ENCODE results near the gene CCT7.

Gene CCT7

GRCh38 chr2:73212448-73213176 is 21.5 kb upstream of the CCT7 start:
- H3K4me3 ChIP-seq (ENCODE audit: low read length) = no peak overlapping the region
- no peaks in the 10 kb centered on the region for H3K4me1 ChIP-seq (ENCODE audit: control insufficient read depth, insufficient read depth, low read length)
- no peaks in the 10 kb centered on the region for H3K36me3 ChIP-seq (ENCODE audit: control insufficient read depth, insufficient read depth, low read length)
- no peaks in the 10 kb centered on the region for H3K27me3 ChIP-seq (ENCODE audit: control insufficient read depth, insufficient read depth, low read length)
- no peak overlapping the region for H3K27ac ChIP-seq (ENCODE audit: low read depth, low read length)
- no peak overlapping the region for H3K9ac ChIP-seq (ENCODE audit: low read length)

GRCh38 chr2:73214120-73215035 is 19.7 kb upstream of the CCT7 start, which contains the start of gene SMYD5:
Gene SMYD5, plus strand, starts transcription at chr2:73214245. Its CDS starts 22 bp downstream, at chr2:73214267.
- H3K4me1 ChIP-seq (ENCODE audit: control insufficient read depth, insufficient read depth, low read length) = no peaks in the 10 kb centered on the region

GRCh38 chr2:73215254-73215653 is 18.9 kb upstream of the CCT7 start:
- Histone ChIP-seq H3K27ac (ENCODE audit: low read depth, low read length) (no peak overlapping the region), H3K27me3 (ENCODE audit: control insufficient read depth, insufficient read depth, low read length) (no peaks in the 10 kb centered on the region), H3K4me1 (ENCODE audit: control insufficient read depth, insufficient read depth, low read length) (no peaks in the 10 kb centered on the region), H3K9ac (ENCODE audit: low read length) (no peak overlapping the region), H3K36me3 (ENCODE audit: control insufficient read depth, insufficient read depth, low read length) (no peaks in the 10 kb centered on the region), H3K4me3 (ENCODE audit: low read length) (peak overlapping the region; percentile 84)

More at GRCh38 chr2:73214120-73215035, 19.7 kb upstream of the CCT7 start, which contains the start of gene SMYD5:
- H3K27me3 ChIP-seq (ENCODE audit: control insufficient read depth, insufficient read depth, low read length) = no peaks in the 10 kb centered on the region
- H3K9ac ChIP-seq (ENCODE audit: low read length) = no peak within 1 kb of the TSS
- no peaks in the 10 kb centered on the region for H3K36me3 ChIP-seq (ENCODE audit: control insufficient read depth, insufficient read depth, low read length)
- H3K27ac ChIP-seq (ENCODE audit: low read depth, low read length) = peak within 1 kb of the TSS; percentile 57
- H3K4me3 ChIP-seq (ENCODE audit: low read length) = peak within 1 kb of the TSS; percentile 84

GRCh38 chr2:73217160-73217559 is 16.9 kb upstream of the CCT7 start:
- H3K27ac ChIP-seq (ENCODE audit: low read depth, low read length) = no peak overlapping the region
- no peaks in the 10 kb centered on the region for H3K27me3 ChIP-seq (ENCODE audit: control insufficient read depth, insufficient read depth, low read length)
- H3K4me3 ChIP-seq (ENCODE audit: low read length) = no peak overlapping the region

GRCh38 chr2:73217826-73218225 is 16.3 kb upstream of the CCT7 start:
- Histone ChIP-seq H3K4me1 (ENCODE audit: control insufficient read depth, insufficient read depth, low read length) (no peaks in the 10 kb centered on the region), H3K9ac (ENCODE audit: low read length) (no peak overlapping the region), H3K27ac (ENCODE audit: low read depth, low read length) (no peak overlapping the region), H3K36me3 (ENCODE audit: control insufficient read depth, insufficient read depth, low read length) (peaks cover 18% of the 10 kb centered on the region), H3K4me3 (ENCODE audit: low read length) (no peak overlapping the region), H3K27me3 (ENCODE audit: control insufficient read depth, insufficient read depth, low read length) (no peaks in the 10 kb centered on the region)

More at GRCh38 chr2:73217160-73217559, 16.9 kb upstream of the CCT7 start:
- H3K4me1 ChIP-seq (ENCODE audit: control insufficient read depth, insufficient read depth, low read length) = no peaks in the 10 kb centered on the region
- H3K9ac ChIP-seq (ENCODE audit: low read length) = no peak overlapping the region
- H3K36me3 ChIP-seq (ENCODE audit: control insufficient read depth, insufficient read depth, low read length) = peaks cover 12% of the 10 kb centered on the region

GRCh38 chr2:73218298-73218697 is 15.8 kb upstream of the CCT7 start:
- Histone ChIP-seq H3K9ac (ENCODE audit: low read length) (no peak overlapping the region), H3K27me3 (ENCODE audit: control insufficient read depth, insufficient read depth, low read length) (no peaks in the 10 kb centered on the region), H3K4me3 (ENCODE audit: low read length) (no peak overlapping the region), H3K36me3 (ENCODE audit: control insufficient read depth, insufficient read depth, low read length) (peaks cover 20% of the 10 kb centered on the region), H3K4me1 (ENCODE audit: control insufficient read depth, insufficient read depth, low read length) (no peaks in the 10 kb centered on the region), H3K27ac (ENCODE audit: low read depth, low read length) (no peak overlapping the region)

GRCh38 chr2:73223821-73224220 is 10.3 kb upstream of the CCT7 start:
- H3K27ac ChIP-seq (ENCODE audit: low read depth, low read length) = no peak overlapping the region
- no peak overlapping the region for H3K9ac ChIP-seq (ENCODE audit: low read length)
- no peak overlapping the region for H3K4me3 ChIP-seq (ENCODE audit: low read length)
- no peaks in the 10 kb centered on the region for H3K4me1 ChIP-seq (ENCODE audit: control insufficient read depth, insufficient read depth, low read length)
- H3K27me3 ChIP-seq (ENCODE audit: control insufficient read depth, insufficient read depth, low read length) = no peaks in the 10 kb centered on the region
- H3K36me3 ChIP-seq (ENCODE audit: control insufficient read depth, insufficient read depth, low read length) = peaks cover 30% of the 10 kb centered on the region

- Histone ChIP-seq H3K4me1 (ENCODE audit: control insufficient read depth, insufficient read depth, low read length) (no peaks in the 10 kb centered on the region), H3K9ac (ENCODE audit: low read length) (no peak overlapping the region), H3K36me3 (ENCODE audit: control insufficient read depth, insufficient read depth, low read length) (peaks cover 30% of the 10 kb centered on the region), H3K27ac (ENCODE audit: low read depth, low read length) (no peak overlapping the region), H3K4me3 (ENCODE audit: low read length) (no peak overlapping the region), H3K27me3 (ENCODE audit: control insufficient read depth, insufficient read depth, low read length) (no peaks in the 10 kb centered on the region)
These were observed 8.4 kb upstream of the CCT7 start for GRCh38 chr2:73225513-73226360.

GRCh38 chr2:73227086-73227485 is 7.0 kb upstream of the CCT7 start:
- H3K27me3 ChIP-seq (ENCODE audit: control insufficient read depth, insufficient read depth, low read length) = no peaks in the 10 kb centered on the region
- peaks cover 19% of the 10 kb centered on the region for H3K36me3 ChIP-seq (ENCODE audit: control insufficient read depth, insufficient read depth, low read length)
- H3K27ac ChIP-seq (ENCODE audit: low read depth, low read length) = no peak overlapping the region
- H3K4me3 ChIP-seq (ENCODE audit: low read length) = no peak overlapping the region
- no peak overlapping the region for H3K9ac ChIP-seq (ENCODE audit: low read length)
- no peaks in the 10 kb centered on the region for H3K4me1 ChIP-seq (ENCODE audit: control insufficient read depth, insufficient read depth, low read length)

GRCh38 chr2:73228631-73229030 is 5.5 kb upstream of the CCT7 start:
- Histone ChIP-seq H3K4me1 (ENCODE audit: control insufficient read depth, insufficient read depth, low read length) (no peaks in the 10 kb centered on the region), H3K27ac (ENCODE audit: low read depth, low read length) (no peak overlapping the region), H3K4me3 (ENCODE audit: low read length) (no peak overlapping the region), H3K27me3 (ENCODE audit: control insufficient read depth, insufficient read depth, low read length) (no peaks in the 10 kb centered on the region), H3K36me3 (ENCODE audit: control insufficient read depth, insufficient read depth, low read length) (peaks cover 6% of the 10 kb centered on the region), H3K9ac (ENCODE audit: low read length) (no peak overlapping the region)

- H3K4me1 ChIP-seq (ENCODE audit: control insufficient read depth, insufficient read depth, low read length) = peaks cover 6% of the 10 kb centered on the region
- H3K9ac ChIP-seq (ENCODE audit: low read length) = peak overlapping the region; percentile 12
- peak overlapping the region; percentile 18 for H3K27ac ChIP-seq (ENCODE audit: low read depth, low read length)
- H3K27me3 ChIP-seq (ENCODE audit: control insufficient read depth, insufficient read depth, low read length) = no peaks in the 10 kb centered on the region
- H3K4me3 ChIP-seq (ENCODE audit: low read length) = peak overlapping the region; percentile 73
- no peaks in the 10 kb centered on the region for H3K36me3 ChIP-seq (ENCODE audit: control insufficient read depth, insufficient read depth, low read length)
These were observed 1.5 kb upstream of the CCT7 start for GRCh38 chr2:73232403-73233153.

Measured in rectal smooth muscle tissue (tissue), 1 donor.